Umbilical cord (tissue), 2 donors: Measurements from ENCODE around the gene ZNF528. TPM values are rescaled to one million over a fixed set of nuclear protein-coding genes. Genes with fewer than 3 reads are reported as not detected.

Source experiments
- DNase-seq: peaks from one replicate; pipeline ENCODE4 v3.0.0-alpha.2; 2015; ENCODE audit warnings: low spot score
- total RNA-seq: library from RNA; depleted of rRNA; stranded (reverse); fragments of >200 nt; gene quantifications from one replicate; pipeline ENCODE4 v1.2.3, GENCODE V29; 2014; ENCODE audit warnings: low replicate concordance; ENCODE audit not compliant: insufficient read depth

Gene ZNF528
- total RNA-seq, result 36.4 TPM

GRCh38 chr19:52397310-52398080, at the start of gene ZNF528:
ZNF528 (plus strand) TSS chr19:52397849; CDS start chr19:52402014, 4,165 bp downstream.
- peak; percentile 98 for DNase-seq

GRCh38 chr19:52351512-52351911, 46.1 kb upstream of the ZNF528 start:
- DNase-seq, result no peak

- DNase-seq, result no peak
Observed at GRCh38 chr19:52366414-52366824, 31.2 kb upstream of the ZNF528 start.

GRCh38 chr19:52369559-52370340, 27.9 kb upstream of the ZNF528 start, which contains the start of gene ZNF880:
ZNF880 (plus strand) TSS chr19:52369923; CDS start chr19:52369966, 43 bp downstream.
- DNase-seq, result peak; percentile 98

GRCh38 chr19:52370341-52370710, 27.3 kb upstream of the ZNF528 start:
- no peak for DNase-seq

- DNase-seq, result no peak
Observed at GRCh38 chr19:52391135-52391534, 6.5 kb upstream of the ZNF528 start.

GRCh38 chr19:52398081-52398441, 412 bp downstream of the ZNF528 start:
- peak; percentile 1 for DNase-seq

GRCh38 chr19:52410276-52410675, 12.6 kb downstream of the ZNF528 start:
- no peak for DNase-seq

GRCh38 chr19:52415711-52416110, 18.1 kb downstream of the ZNF528 start:
- no peak for DNase-seq

- DNase-seq, result no peak
Observed at GRCh38 chr19:52428937-52429336, 31.3 kb downstream of the ZNF528 start, which contains the start of gene ZNF534. ZNF534 (plus strand) TSS chr19:52429148; CDS start chr19:52431475, 2,327 bp downstream.

- no peak for DNase-seq
Observed at GRCh38 chr19:52442179-52442578, 44.5 kb downstream of the ZNF528 start.

- no peak for DNase-seq
Observed at GRCh38 chr19:52444506-52444905, 46.9 kb downstream of the ZNF528 start.

- no peak for DNase-seq
Observed at GRCh38 chr19:52451241-52451640, 53.6 kb downstream of the ZNF528 start.

- peak; percentile 93 for DNase-seq
Observed at GRCh38 chr19:52453324-52454094, 55.9 kb downstream of the ZNF528 start, which contains the start of gene ZNF578. ZNF578 (plus strand) TSS chr19:52453553; CDS start chr19:52501846, 48,293 bp downstream.

GRCh38 chr19:52464798-52465470, 67.3 kb downstream of the ZNF528 start:
- no peak for DNase-seq

Other genes with a start within 250 kb of the ZNF528 start
- gene ZNF836, start 226.2 kb upstream of the ZNF528 start, total RNA-seq, result 11.6 TPM
- gene PPP2R1A, start 207.8 kb upstream of the ZNF528 start, total RNA-seq, result 39.5 TPM
- gene ZNF766, start 128.3 kb upstream of the ZNF528 start, total RNA-seq, result 25.3 TPM
- gene ZNF480, start 100.7 kb upstream of the ZNF528 start, total RNA-seq, result 12.3 TPM
- gene ZNF610, start 61.6 kb upstream of the ZNF528 start, total RNA-seq, result 9.9 TPM
- gene ZNF880, start 27.9 kb upstream of the ZNF528 start, total RNA-seq, result 52.2 TPM
- 6.5 TPM for gene ZNF534, start 31.3 kb downstream of the ZNF528 start, total RNA-seq
- gene ZNF578, start 55.7 kb downstream of the ZNF528 start, total RNA-seq, result 9.4 TPM
- gene ZNF808, start 129.8 kb downstream of the ZNF528 start, total RNA-seq, result 13.2 TPM
- gene ZNF701, start 172.4 kb downstream of the ZNF528 start, total RNA-seq, result 23.1 TPM
- 40.7 TPM for gene ZNF83, start 240.5 kb downstream of the ZNF528 start, total RNA-seq